Kidney epithelial cell (primary cell): Measurements from ENCODE around the gene MARVELD2. TPM values are rescaled to one million over a fixed set of nuclear protein-coding genes. Genes with fewer than 3 reads are reported as not detected.
A peak's percentile ranks its signal among the peaks of the same experiment; 100 is the strongest.

Experiments
- DNase-seq: peaks from one replicate; pipeline ENCODE4 v3.0.0-alpha.2; 2010; ENCODE audit warnings: low read depth
- H3K27me3 ChIP-seq: 2 replicates; pipeline ENCODE4 v1.6.0; 2011; ENCODE audit warnings: low read length; ENCODE audit not compliant: control insufficient read depth, insufficient read depth
- H3K36me3 ChIP-seq: 2 replicates; pipeline ENCODE4 v1.5.1; 2011; ENCODE audit warnings: low read length; ENCODE audit not compliant: control insufficient read depth, insufficient read depth
- H3K4me3 ChIP-seq: 2 replicates; pipeline ENCODE4 v1.5.1; 2011; ENCODE audit warnings: low read depth, mild to moderate bottlenecking, control low read depth, low read length
- CTCF ChIP-seq: IDR thresholded peaks from 2 replicates; pipeline ENCODE4 v1.5.1; 2011; ENCODE audit warnings: mild to moderate bottlenecking, moderate library complexity, low read length, control low read depth, inconsistent platforms; ENCODE audit not compliant: insufficient read depth, poor library complexity, severe bottlenecking
- total RNA-seq: library from RNA; depleted of rRNA; stranded (reverse); fragments of >200 nt; gene quantifications from 2 replicates; pipeline ENCODE4 v1.2.3, GENCODE V29; 2015

MARVELD2 gene
- total RNA-seq, 1 donor from 2014 or later, result 27.6 TPM

- DNase-seq, result no peak
- Histone ChIP-seq H3K4me3 (no peak overlapping the region), H3K27me3 (no peaks in the 10 kb centered on the region), H3K36me3 (peaks cover 1% of the 10 kb centered on the region)
- TF ChIP-seq CTCF, result no peak
These were observed 42.5 kb upstream of the MARVELD2 start for GRCh38 chr5:69372394-69372793.

- Histone ChIP-seq H3K4me3 (no peak overlapping the region), H3K36me3 (peaks cover 1% of the 10 kb centered on the region), H3K27me3 (no peaks in the 10 kb centered on the region)
- no peak for TF ChIP-seq CTCF
- DNase-seq, result no peak
These were observed 39.9 kb upstream of the MARVELD2 start for GRCh38 chr5:69374911-69375446.

GRCh38 chr5:69378376-69378775 is 36.5 kb upstream of the MARVELD2 start:
- no peak for DNase-seq
- Histone ChIP-seq H3K27me3 (no peaks in the 10 kb centered on the region), H3K36me3 (peaks cover 1% of the 10 kb centered on the region), H3K4me3 (no peak overlapping the region)
- no peak for TF ChIP-seq CTCF

DNA sequence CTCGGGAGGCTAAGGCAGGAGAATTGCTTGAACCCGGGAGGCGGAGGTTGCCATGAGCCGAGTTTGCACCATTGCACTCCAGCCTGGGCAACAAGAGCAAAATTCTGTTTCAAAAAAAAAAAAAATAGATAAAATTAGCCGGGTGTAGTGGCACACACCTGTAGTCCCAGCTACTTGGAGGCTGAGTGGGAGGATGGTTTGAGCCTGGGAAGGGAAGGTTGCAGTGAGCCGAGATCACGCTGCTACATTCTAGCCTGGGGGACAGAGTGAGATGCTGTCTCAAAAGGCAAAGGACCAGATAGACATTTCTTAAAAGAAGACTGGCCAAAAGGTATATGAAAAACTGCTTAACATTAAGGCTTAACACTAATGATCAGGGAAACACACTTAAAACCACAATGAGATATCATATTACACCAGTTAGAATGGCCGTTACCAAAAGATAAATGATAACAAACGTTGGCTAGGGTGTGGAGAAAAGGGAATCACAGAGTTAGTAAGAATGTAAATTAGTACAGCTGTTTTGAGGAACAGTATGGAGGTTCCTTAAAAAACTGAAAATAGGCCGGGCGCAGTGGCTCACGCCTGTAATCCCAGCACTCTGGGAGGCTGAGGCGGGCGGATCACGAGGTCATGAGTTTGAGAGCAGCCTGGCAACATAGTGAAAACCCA is 10.1 kb upstream of the MARVELD2 start:
- TF ChIP-seq CTCF, result no peak
- no peak for DNase-seq
- H3K36me3 ChIP-seq, result no peaks in the 10 kb centered on the region
- H3K4me3 ChIP-seq, result no peak overlapping the region
- H3K27me3 ChIP-seq, result no peaks in the 10 kb centered on the region

GRCh38 chr5:69415584-69415958 is 655 bp downstream of the MARVELD2 start:
- TF ChIP-seq CTCF, result no peak
- Histone ChIP-seq H3K36me3 (no peaks in the 10 kb centered on the region), H3K27me3 (no peaks in the 10 kb centered on the region), H3K4me3 (peak overlapping the region; percentile 79)
- no peak for DNase-seq

- peak overlapping the region; percentile 79 for H3K4me3 ChIP-seq
- TF ChIP-seq CTCF, result no peak
- no peaks in the 10 kb centered on the region for H3K36me3 ChIP-seq
- H3K27me3 ChIP-seq, result no peaks in the 10 kb centered on the region
- DNase-seq, result no peak
These were observed 1.3 kb downstream of the MARVELD2 start for GRCh38 chr5:69416180-69416579.
